GM12875 (cell line): ENCODE results near the gene TRIM15.

ENCODE experiments used
- H3K4me3 ChIP-seq: one replicate; pipeline ENCODE4 v1.5.1; 2011; ENCODE audit warnings: low read depth, low read length, control low read depth
- CTCF ChIP-seq: IDR thresholded peaks from 2 replicates; pipeline ENCODE4 v1.5.1; 2011; ENCODE audit warnings: low read depth, mild to moderate bottlenecking, control low read depth, inconsistent platforms, low read length, moderate library complexity, borderline replicate concordance; ENCODE audit not compliant: insufficient read depth

TRIM15 gene

GRCh38 chr6:30204116-30204515 lies 40.8 kb downstream of the TRIM15 start:
- H3K4me3 ChIP-seq: no peak overlapping the region
- TF ChIP-seq CTCF: no peak

- no peak for TF ChIP-seq CTCF
Observed at GRCh38 chr6:30206152-30206551, 42.8 kb downstream of the TRIM15 start.

DNA sequence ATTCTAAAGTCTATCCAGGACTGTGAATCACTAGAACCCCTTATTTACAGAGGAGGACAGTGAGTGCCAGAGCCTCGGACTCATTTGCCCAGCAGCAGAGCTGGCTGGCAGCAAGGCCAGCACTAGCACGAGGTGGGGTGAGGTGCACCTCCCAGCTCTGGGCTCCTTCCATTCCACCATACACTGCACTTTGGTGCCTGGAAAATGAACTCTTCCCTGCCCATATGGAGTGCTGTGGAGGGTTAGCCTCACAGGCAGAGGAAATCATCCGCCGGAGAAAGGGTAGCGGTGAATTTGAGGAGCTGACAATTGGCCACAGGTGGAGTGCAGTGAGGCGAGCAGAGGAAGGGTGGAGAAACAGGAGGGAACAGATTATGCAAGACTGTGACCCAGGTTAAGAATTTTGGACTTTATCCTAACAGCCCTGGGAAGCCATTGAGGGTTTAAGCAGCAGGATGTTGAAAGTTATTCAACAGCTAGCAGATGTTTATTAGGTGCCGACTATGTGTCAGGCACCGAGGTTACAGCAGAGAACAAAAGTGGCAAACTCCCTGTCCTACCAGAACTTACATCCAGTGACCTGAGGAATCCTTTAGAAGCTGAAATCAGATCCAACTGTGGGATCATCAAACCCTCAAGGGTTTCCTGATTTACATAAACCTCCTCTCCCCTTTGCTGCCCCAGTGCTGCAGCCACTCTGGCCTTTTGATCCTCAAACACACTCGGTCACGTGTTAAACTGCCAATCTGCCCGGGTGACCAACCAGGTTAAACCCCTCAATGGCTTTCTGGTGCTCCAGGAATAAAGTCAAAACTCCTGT lies 43.7 kb downstream of the TRIM15 start:
- no peak overlapping the region for H3K4me3 ChIP-seq
- TF ChIP-seq CTCF: no peak

More at GRCh38 chr6:30206152-30206551, 42.8 kb downstream of the TRIM15 start:
- H3K4me3 ChIP-seq: no peak overlapping the region

GRCh38 chr6:30207619-30208295 lies 44.4 kb downstream of the TRIM15 start:
- H3K4me3 ChIP-seq: no peak overlapping the region

GRCh38 chr6:30211306-30211705 lies 48.0 kb downstream of the TRIM15 start:
- no peak for TF ChIP-seq CTCF
- H3K4me3 ChIP-seq: no peak overlapping the region

More at GRCh38 chr6:30207619-30208295, 44.4 kb downstream of the TRIM15 start:
- no peak for TF ChIP-seq CTCF

DNA sequence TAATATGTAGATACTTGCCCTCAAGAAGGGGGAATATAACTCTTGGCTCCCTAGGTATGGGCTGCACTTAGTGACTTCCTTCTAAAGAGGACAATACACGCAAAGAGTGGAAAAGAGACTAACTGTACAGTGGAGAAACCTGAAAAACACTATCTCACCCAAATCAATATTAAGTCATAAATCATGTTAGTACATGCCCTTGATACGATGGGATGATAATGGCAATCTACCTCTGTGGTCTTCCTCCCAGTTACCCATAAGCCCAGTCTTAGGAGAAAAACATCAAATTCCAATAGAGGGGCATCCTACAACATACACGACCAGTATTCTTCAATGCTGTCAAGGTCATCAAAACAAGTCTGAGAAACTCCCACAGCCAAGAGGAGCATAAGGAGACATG lies 48.6 kb downstream of the TRIM15 start:
- H3K4me3 ChIP-seq: peak overlapping the region; percentile 17
- no peak for TF ChIP-seq CTCF
